H9 (cell line): Measurements from ENCODE around the gene CDHR2. TPM values are rescaled to one million over a fixed set of nuclear protein-coding genes. Genes with fewer than 3 reads are reported as not detected.

ENCODE experiments used
- DNase-seq: peaks from one replicate; pipeline ENCODE4 v3.0.0-alpha.2; 2017
- H2AFZ ChIP-seq: one replicate; pipeline ENCODE4 v1.6.1; 2013; ENCODE audit warnings: mild to moderate bottlenecking, low read length, control low read depth, moderate library complexity
- H2AK5ac ChIP-seq: 2 replicates; pipeline ENCODE4 v1.6.1; 2013; ENCODE audit warnings: low read length, control low read depth, mixed read lengths; ENCODE audit not compliant: insufficient read length
- H2BK120ac ChIP-seq: one replicate; pipeline ENCODE4 v1.6.1; 2013; ENCODE audit warnings: low read depth, mild to moderate bottlenecking, low read length, control low read depth, inconsistent platforms; ENCODE audit not compliant: poor library complexity, severe bottlenecking
- H2BK12ac ChIP-seq: 2 replicates; pipeline ENCODE4 v1.6.1; 2013; ENCODE audit warnings: low read length, control low read depth, mixed read lengths, low read depth; ENCODE audit not compliant: insufficient read length
- H2BK15ac ChIP-seq: 2 replicates; pipeline ENCODE4 v1.6.1; 2013; ENCODE audit warnings: low read depth, low read length, control low read depth
- H2BK20ac ChIP-seq: one replicate; pipeline ENCODE4 v1.6.1; 2013; ENCODE audit warnings: low read depth, mild to moderate bottlenecking, low read length, control low read depth, inconsistent platforms; ENCODE audit not compliant: poor library complexity, severe bottlenecking
- H2BK5ac ChIP-seq: 2 replicates; pipeline ENCODE4 v1.6.1; 2013; ENCODE audit warnings: low read length, control low read depth, mixed read lengths; ENCODE audit not compliant: insufficient read length
- H3K14ac ChIP-seq: 2 replicates; pipeline ENCODE4 v1.6.1; 2013; ENCODE audit warnings: low read length, control low read depth; ENCODE audit not compliant: insufficient read depth
- H3K18ac ChIP-seq: 2 replicates; pipeline ENCODE4 v1.6.1; 2013; ENCODE audit warnings: low read depth, mild to moderate bottlenecking, mixed read lengths, low read length, control low read depth; ENCODE audit not compliant: insufficient read length
- H3K23ac ChIP-seq: 2 replicates; pipeline ENCODE4 v1.6.1; 2013; ENCODE audit warnings: low read length, control low read depth, mixed read lengths, low read depth; ENCODE audit not compliant: insufficient read length
- H3K23me2 ChIP-seq: 2 replicates; pipeline ENCODE4 v1.6.1; 2013; ENCODE audit warnings: low read depth, mild to moderate bottlenecking, mixed read lengths, low read length, control low read depth; ENCODE audit not compliant: insufficient read length, poor library complexity, severe bottlenecking
- H3K27ac ChIP-seq: 2 replicates; pipeline ENCODE4 v1.5.1; 2013; ENCODE audit warnings: low read length, control low read depth, mixed read lengths, low read depth; ENCODE audit not compliant: insufficient read length
- H3K27me3 ChIP-seq: 2 replicates; pipeline ENCODE4 v1.6.1; 2013; ENCODE audit warnings: low read length, control low read depth, inconsistent platforms; ENCODE audit not compliant: insufficient read depth
- H3K4ac ChIP-seq: 2 replicates; pipeline ENCODE4 v1.6.1; 2013; ENCODE audit warnings: low read depth, mild to moderate bottlenecking, control low read depth, inconsistent platforms, low read length, moderate library complexity
- H3K4me1 ChIP-seq: 2 replicates; pipeline ENCODE4 v1.6.1; 2013; ENCODE audit warnings: low read length, control low read depth, inconsistent platforms; ENCODE audit not compliant: insufficient read depth
- H3K4me2 ChIP-seq: 2 replicates; pipeline ENCODE4 v1.6.1; 2013; ENCODE audit warnings: low read length, control low read depth, mixed read lengths; ENCODE audit not compliant: insufficient read length, insufficient read depth
- H3K56ac ChIP-seq: 2 replicates; pipeline ENCODE4 v1.6.1; 2013; ENCODE audit warnings: low read depth, mild to moderate bottlenecking, mixed read lengths, low read length, control low read depth; ENCODE audit not compliant: insufficient read length
- H3K79me1 ChIP-seq: 2 replicates; pipeline ENCODE4 v1.6.1; 2013; ENCODE audit warnings: low read depth, mild to moderate bottlenecking, moderate library complexity, low read length, control low read depth, inconsistent platforms; ENCODE audit not compliant: insufficient read depth, poor library complexity, severe bottlenecking
- H3K79me2 ChIP-seq: 2 replicates; pipeline ENCODE4 v1.6.1; 2013; ENCODE audit warnings: low read length, control low read depth, inconsistent platforms; ENCODE audit not compliant: insufficient read depth
- H3K9ac ChIP-seq: 2 replicates; pipeline ENCODE4 v1.6.1; 2013; ENCODE audit warnings: low read length, control low read depth, mixed read lengths; ENCODE audit not compliant: insufficient read length; ENCODE audit errors: extremely low read depth
- H3K9me3 ChIP-seq: one replicate; pipeline ENCODE4 v1.6.1; 2013; ENCODE audit warnings: low read depth, low read length, inconsistent platforms; ENCODE audit not compliant: control insufficient read depth
- H3T11ph ChIP-seq: one replicate; pipeline ENCODE4 v1.6.1; 2013; ENCODE audit warnings: mild to moderate bottlenecking, low read length, control low read depth, inconsistent platforms
- H4K20me1 ChIP-seq: one replicate; pipeline ENCODE4 v1.6.1; 2013; ENCODE audit not compliant: control insufficient read depth, insufficient read length, insufficient read depth
- H4K5ac ChIP-seq: 2 replicates; pipeline ENCODE4 v1.6.1; 2013; ENCODE audit warnings: low read depth, mild to moderate bottlenecking, mixed read lengths, low read length, control low read depth; ENCODE audit not compliant: insufficient read length
- H4K8ac ChIP-seq: replicated peaks from 2 replicates; pipeline ENCODE4 v1.6.1; 2013; ENCODE audit warnings: low read length, control low read depth, mixed read lengths, low read depth; ENCODE audit not compliant: insufficient read length
- H4K91ac ChIP-seq: 2 replicates; pipeline ENCODE4 v1.6.1; 2013; ENCODE audit warnings: low read depth, mild to moderate bottlenecking, moderate library complexity, mixed read lengths, low read length, control low read depth; ENCODE audit not compliant: insufficient read length
- H3K27ac Mint-ChIP-seq, 3 experiments: 2 replicates in 2 of 3; 3 replicates in 1 of 3; pipeline ENCODE4 v1.8.0; 2020 to 2021; ENCODE audit warnings: mixed read lengths in 3 of 3, mild to moderate bottlenecking in 1 of 3, moderate library complexity in 1 of 3
- H3K27me3 Mint-ChIP-seq: 2 replicates; pipeline ENCODE4 v1.8.0; 2021; ENCODE audit warnings: low read depth, mild to moderate bottlenecking, moderate library complexity, mixed read lengths
- H3K36me3 Mint-ChIP-seq, 3 experiments: 2 replicates in 2 of 3; 3 replicates in 1 of 3; pipeline ENCODE4 v1.8.0; 2020 to 2021; ENCODE audit warnings: low read depth in 3 of 3, mixed read lengths in 3 of 3; ENCODE audit not compliant: insufficient read depth in 1 of 3
- H3K4me1 Mint-ChIP-seq, 2 experiments: 2 replicates each; pipeline ENCODE4 v1.8.0; 2020; ENCODE audit warnings: mixed read lengths in 2 of 2
- H3K4me3 Mint-ChIP-seq, 2 experiments: 2 replicates in 1 of 2; 3 replicates in 1 of 2; pipeline ENCODE4 v1.8.0; 2020 to 2021; ENCODE audit warnings: mild to moderate bottlenecking in 2 of 2, mixed read lengths in 2 of 2, moderate library complexity in 1 of 2
- H3K9me3 Mint-ChIP-seq, 2 experiments: 2 replicates in 1 of 2; 3 replicates in 1 of 2; pipeline ENCODE4 v1.8.0; 2020; ENCODE audit warnings: mild to moderate bottlenecking in 2 of 2, mixed read lengths in 2 of 2, moderate library complexity in 1 of 2
- CTCF ChIP-seq: fragments of 200-600 bp; sonication (generic); conservative IDR thresholded peaks from 3 replicates; pipeline ENCODE4 v1.8.0; 2021; ENCODE audit warnings: antibody characterized with exemption, mild to moderate bottlenecking
- WGBS: extraction: QIAGEN DNeasy Blood & Tissue Kit; methylation state at CpG from one replicate; pipeline ENCODE4 v1.1.7; 2013; ENCODE audit warnings: missing lambda C conversion rate, low lambda C conversion rate, mixed read lengths; ENCODE audit not compliant: insufficient read length; ENCODE audit errors: extremely low coverage; 5-methylcytosine and 5-hydroxymethylcytosine counted together
- total RNA-seq: library from RNA; stranded (reverse); gene quantifications from 2 replicates; pipeline ENCODE4 v1.2.1, GENCODE V29; 2021

The CDHR2 gene
- total RNA-seq, 1 experiment from 2014 or later, result 0.90 TPM

DNA sequence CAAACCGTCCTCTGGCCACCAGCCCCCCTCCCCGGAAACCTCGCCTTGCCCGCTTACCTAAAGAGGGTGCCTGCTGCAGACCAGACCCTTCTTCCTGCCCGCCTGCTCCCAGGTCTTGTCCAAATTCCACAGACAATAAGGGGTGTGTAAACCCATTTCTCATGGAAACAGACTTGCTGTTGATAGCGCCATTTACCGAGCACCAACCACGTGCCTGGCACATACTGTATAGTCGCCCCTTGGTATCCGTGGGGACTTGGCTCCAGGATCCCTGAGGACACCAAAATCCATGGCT, 25.1 kb downstream of the CDHR2 start:
- Mint-ChIP-seq H3K27me3 (peaks cover 43% of the 10 kb centered on the region), H3K4me1 (peaks cover 2 to 12% of the 10 kb centered on the region in 2 experiments; a peak in 3 of 4 replicates), H3K4me3 (no peak overlapping the region), H3K36me3 (no peaks in the 10 kb centered on the region), H3K9me3 (no peaks in the 10 kb centered on the region), H3K27ac (no peak overlapping the region)
- H3K14ac ChIP-seq, result no peak overlapping the region
- no peak overlapping the region for H3K23ac ChIP-seq
- H3K4me2 ChIP-seq, result no peak overlapping the region
- no peak overlapping the region for H3K27ac ChIP-seq
- no peaks in the 10 kb centered on the region for H3K79me2 ChIP-seq
- peak; percentile 3; the same call in 1 of the 3 replicates for TF ChIP-seq CTCF
- no peak overlapping the region for H4K8ac ChIP-seq
- no peak overlapping the region for H3K18ac ChIP-seq
- no peaks in the 10 kb centered on the region for H3K27me3 ChIP-seq
- H2AFZ ChIP-seq, result no peak overlapping the region
- no peak overlapping the region for H3K56ac ChIP-seq
- no peak overlapping the region for H3K4ac ChIP-seq
- no peak for DNase-seq
- no peaks in the 10 kb centered on the region for H4K20me1 ChIP-seq
- no peak overlapping the region for H2BK20ac ChIP-seq
- no peak overlapping the region for H2BK120ac ChIP-seq
- no peak overlapping the region for H2BK12ac ChIP-seq
- H3K9me3 ChIP-seq, result no peaks in the 10 kb centered on the region
- no CpG with 5 or more reads among the region's 10 CpGs for WGBS
- H3K79me1 ChIP-seq, result no peaks in the 10 kb centered on the region
- no peak overlapping the region for H3K9ac ChIP-seq
- no peaks in the 10 kb centered on the region for H3K23me2 ChIP-seq
- no peaks in the 10 kb centered on the region for H3K4me1 ChIP-seq
- no peak overlapping the region for H2BK15ac ChIP-seq
- no peak overlapping the region for H4K5ac ChIP-seq
- H3T11ph ChIP-seq, result no peak overlapping the region
- no peak overlapping the region for H4K91ac ChIP-seq
- H2AK5ac ChIP-seq, result no peak overlapping the region
- H2BK5ac ChIP-seq, result no peak overlapping the region
